NCI-H82 (cell line): ENCODE results near the gene TRAPPC12.
"Not testable (repeated sequence)": the region's sequence is repeated elsewhere in the genome, so short reads cannot be mapped to it uniquely, and the experiment has no call there.

Source experiments
- DNase-seq: peaks from one replicate; lab custom pipeline; 2025; lab: John Stamatoyannopoulos, UW

The TRAPPC12 gene

DNA sequence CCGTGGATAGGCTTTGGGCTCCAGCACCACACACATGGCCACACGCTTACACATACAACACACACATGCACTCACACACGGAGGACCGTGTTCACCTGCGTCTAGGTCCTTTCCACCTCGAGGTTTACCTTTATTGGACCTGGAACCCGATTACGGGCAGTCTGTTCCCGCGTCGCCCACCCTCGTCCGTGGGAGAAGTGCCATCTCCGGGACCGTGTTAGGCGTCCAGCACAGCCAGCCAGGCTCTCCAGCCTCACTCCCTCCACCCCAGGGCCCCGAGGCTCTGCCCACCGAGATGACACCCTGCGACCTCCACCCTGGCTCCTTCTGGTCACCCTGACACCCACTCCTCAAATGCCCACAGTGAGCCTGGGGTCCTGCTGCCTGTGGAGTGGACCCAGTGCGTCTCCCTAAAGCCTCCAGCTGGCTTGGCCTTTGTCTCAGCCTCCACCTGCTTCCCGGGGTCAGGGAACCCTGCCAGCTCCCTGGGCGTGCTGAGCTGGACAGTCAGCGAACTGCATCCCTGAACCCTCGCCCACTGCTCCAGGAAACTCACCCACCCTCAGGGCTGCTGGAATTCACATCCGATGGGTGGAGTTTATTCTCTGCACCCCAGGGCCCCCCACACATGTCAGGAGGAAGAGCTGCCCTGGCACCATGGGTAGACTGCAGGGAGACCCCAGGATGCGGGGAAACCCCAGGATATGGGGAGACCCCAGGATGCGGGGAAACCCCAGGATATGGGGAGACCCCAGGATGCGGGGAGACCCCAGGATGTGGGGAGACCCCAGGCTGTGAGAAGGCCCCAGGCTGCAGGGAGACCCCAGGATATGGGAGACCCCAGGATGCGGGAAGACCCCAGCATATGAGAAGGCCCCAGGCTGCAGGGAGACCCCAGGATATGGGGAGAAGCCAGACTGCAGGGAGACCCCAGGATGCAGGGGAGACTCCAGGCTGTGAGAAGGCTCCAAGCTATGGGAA, 106.8 kb downstream of the TRAPPC12 start:
- DNase-seq = no peak

DNA sequence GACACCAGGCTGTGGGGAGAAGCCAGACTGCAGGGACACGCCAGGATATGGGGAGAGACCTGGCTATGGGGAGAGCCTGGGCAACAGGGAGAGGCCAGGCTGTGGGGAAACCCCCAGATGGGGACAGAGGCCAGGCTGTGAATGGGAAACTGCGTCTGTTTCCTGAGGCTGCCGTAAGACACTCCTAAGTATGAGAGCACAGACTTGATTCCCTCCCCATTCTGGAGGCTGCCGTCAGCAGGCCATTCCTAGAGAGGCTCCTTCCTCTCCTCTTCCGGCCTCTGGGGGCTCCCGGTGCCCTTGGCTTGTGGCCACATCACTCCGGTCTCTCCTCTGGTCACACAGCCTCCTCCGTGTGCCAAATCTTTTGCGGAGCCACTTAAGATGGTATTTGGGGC, 107.5 kb downstream of the TRAPPC12 start:
- DNase-seq = no peak

DNA sequence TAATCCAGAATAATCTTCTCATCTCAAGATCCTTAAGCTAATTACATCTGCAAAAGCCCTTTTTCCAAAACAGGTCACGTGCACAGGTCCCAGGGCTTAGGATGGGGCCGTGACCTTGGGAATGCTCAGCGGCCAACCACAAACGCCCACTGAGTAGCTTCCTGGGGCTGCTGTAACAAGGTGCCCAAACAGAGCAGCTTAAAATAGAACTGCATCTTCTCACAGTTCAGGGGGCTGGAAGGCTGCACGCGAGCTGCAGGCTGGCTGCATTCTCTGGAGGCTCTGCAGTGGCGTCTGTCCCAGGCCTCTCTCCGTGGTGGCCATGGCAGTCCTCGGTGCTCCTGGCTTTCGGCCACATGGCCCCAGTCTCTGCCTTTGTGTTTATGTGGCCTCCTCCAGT, 107.9 kb downstream of the TRAPPC12 start:
- DNase-seq = peak; percentile 95

DNA sequence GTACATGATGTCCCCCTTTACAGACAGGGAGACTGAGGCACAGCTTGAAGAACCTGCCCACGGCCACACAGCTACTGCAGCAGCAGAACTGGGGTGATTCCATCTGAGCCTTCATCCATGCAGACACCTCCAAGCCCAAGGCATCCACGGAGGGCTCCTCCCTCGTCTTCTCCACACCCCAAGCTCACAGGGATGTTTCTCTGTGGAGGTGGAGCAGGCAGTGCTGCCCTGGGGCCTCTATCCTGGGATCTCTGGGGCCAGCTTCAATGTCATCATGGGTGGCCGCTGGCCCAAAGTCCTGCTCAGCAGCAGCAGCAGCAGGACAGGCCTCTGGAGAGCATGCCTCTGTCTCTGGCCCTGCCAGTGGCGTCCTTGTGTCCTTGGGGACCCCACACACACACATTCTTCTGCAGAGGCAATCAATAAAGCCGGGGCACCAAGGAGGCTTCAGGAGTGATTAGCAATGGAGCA, 108.6 kb downstream of the TRAPPC12 start:
- DNase-seq = peak; percentile 74

DNA sequence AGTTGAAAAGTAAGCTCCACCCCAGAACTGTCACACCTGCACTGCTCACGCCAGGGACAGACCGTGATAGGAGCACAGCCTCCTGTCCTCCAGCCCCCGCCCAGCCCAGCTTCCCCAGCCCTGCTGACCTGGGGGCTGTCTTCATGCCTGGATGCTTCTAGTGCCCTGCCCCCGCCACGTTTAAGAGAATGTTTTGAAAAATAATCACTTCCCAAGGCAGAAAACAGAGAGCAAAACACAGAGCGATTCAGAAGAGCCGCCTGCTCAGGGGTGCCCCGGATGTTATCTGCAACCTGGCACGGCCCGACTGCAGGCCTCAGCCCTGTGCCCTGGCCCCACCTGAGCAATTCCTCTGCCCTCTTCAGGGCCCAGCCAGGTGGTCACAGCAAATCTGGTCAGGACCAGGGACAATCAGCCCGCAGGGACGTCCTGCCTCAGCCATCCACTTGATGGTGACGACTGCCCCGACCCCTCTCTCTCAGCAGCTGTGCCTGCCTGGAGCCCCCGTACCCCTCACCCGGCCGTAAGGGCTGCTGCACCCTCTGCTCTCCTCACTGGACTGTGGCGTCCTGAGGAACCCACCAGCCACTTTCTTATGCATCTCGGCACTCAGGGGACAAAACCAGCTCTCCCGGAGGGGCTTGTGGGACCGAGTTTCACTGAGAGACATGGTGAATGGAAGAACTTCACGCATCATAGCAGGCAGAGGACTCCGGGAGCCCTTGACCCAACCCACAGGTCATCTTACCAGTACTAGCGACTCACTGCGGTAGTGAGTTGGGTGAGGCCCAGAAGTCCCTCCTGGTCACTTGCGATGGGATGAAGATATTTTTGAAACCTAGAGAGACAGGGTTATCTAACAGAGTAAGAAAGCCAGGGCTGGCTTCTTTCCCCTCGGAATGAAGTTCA, 109.6 kb downstream of the TRAPPC12 start:
- DNase-seq = peak; percentile 82

DNA sequence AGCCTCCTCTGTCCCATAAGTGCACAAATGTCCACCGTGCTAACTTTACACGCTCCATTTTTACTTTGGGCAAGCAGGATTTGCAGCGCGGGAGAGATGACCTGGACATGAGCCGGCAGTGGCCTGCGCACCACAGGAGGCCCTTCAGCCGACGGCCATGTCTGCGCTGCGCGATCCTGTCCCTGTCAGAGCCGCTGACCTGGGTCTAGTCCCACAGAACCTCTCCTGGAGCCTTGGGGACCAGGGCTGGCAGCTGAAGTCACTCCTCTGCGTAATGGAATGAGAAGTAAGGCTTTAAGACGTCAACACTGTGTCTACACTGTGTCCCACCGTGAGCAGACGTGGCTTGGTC, 110.2 kb downstream of the TRAPPC12 start:
- DNase-seq = no peak

DNA sequence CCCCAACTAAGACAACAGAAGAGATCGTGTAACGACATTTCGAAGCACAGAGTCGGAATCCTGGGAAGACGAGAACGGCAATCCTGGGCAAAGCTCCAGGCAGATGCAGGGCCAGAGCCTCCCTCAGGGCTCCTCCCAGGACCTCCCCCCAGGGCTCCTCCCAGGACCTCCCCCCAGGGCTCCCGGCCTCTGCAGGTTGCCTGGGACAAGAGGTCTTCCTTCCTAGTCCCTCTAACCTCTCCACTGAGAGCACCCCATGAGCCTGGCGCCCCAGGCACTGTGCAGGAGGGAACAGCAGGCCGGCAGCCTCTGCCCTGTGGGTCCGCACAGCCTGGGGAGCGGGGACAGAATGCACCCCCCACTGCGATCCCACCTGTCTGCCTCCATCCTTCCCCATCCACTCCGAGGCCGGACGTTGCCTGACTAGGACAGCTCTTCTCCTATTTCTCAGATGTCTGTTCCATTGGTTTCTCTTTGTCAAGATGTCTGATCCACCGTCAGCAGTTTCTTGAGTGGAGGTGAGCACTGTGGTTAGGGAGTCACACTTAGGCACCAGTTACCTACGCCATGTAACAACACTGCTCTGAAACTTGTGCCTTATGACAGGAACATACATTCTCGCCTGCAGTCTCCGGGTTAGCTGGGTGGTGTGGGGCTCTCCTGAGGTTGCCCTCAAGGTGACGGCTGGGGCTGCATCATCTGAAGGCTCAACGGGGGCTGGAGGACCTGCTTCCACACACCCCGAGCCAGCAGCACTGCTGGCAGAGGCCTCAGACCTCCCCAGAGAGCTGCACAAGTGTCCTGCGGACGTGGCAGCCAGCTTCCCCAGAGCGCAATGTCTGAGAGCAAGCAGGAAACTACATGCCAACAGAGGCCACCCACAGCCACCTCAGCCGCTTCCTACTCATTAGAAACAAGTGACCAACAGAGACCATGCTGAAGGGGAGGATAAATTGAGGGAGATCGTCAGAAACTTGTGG, 111.0 kb downstream of the TRAPPC12 start:
- DNase-seq = no peak

DNA sequence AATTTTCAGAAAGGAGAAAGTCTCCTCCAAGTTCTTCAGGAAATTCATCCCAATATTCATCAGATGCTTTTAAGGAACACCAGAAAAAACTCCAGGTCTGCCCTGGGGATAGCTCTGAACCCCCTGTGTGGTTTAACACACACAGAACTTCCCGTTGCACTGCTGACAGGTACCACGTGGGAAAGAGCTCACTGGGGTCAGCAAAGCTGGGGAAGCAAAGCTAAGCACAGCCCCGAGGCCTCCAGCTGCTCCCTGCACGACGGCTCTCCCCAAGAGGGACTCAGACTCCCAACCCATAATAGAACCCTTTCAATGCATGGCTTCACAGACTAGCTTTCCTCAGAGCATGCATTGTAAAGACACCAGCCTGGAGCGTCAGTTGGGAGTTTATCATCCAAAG, 111.8 kb downstream of the TRAPPC12 start:
- peak; percentile 35 for DNase-seq

DNA sequence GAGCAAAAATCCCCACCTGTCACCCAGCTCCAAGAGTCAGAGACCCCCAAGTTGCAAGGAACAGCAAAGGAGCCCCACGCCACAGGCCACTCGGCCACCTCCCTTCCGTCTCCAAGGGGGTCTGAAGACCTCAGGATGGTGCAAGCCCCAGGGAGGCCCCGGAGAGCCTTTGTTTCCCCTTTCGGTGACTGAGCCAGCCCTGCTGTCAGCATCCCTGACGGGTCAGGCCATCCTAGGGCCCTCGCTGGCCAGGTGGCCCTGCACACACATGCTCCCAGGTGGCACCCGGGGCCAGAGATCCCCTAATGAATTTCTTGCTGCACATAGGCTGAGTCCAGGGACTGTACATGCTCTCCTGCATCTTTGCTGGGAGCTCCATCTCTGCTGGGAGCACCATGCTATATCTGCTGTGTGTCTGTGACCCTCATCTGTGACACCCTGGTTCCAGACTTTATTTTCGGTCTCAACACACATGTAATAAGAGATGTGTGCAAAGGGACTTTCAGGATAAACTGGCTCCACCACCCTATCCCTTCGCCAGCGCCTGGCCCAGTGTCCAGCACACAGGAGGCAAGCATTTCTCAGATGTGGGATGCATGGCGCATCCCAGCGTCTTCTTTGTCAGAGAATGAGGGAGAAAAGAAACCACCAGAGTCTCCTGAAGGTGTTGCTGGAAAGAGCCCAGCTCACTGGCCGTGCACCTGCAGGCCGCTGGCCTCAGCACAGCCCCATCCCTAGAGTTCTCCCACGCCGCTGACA, 112.4 kb downstream of the TRAPPC12 start:
- DNase-seq = no peak

DNA sequence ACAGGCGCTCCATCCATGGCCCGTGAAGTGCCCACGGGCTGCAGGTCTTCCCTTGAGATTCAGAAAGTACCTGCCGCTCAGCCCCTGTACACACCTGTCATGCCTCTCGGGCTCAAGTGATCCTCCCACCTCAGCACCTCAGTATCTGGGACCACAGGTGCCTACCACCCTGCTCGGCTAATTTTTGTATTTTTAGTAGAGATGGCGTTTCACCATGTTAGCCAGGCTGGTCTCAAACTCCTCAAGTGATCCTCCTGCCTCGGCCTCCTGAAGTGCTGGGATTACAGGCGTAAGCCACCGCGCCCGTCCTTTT, 112.9 kb downstream of the TRAPPC12 start:
- not testable (repeated sequence) for DNase-seq

DNA sequence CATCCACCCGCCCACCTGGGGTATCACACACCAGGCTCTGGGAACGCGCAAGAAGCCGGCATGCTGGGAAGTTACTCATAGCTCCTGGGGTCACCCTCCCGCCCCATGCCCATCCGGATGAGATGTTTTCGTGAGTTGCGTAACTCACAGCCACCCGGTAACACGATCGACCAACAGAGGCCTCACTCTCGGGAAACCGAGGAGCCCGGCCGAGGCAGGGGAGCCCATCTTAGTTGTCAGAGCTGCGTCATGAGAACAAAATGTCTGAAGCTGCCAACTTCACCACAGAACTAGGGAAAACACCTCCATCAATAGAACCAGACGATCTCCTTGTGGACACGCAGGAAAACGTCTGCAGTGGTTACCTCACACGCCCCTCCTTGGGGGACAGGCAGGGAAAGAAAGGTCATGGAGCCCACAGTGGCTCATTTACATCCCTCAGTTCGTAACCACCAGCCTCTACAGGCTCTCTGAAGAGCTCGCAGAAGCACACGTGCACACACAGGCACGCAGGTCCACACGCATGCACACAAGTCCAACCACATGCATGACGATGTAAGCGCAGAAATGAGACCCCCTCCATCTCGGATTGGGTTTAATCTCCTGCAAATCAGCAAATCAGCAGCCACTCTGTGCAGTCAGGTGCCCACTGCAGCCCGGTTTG, 113.6 kb downstream of the TRAPPC12 start:
- no peak for DNase-seq

DNA sequence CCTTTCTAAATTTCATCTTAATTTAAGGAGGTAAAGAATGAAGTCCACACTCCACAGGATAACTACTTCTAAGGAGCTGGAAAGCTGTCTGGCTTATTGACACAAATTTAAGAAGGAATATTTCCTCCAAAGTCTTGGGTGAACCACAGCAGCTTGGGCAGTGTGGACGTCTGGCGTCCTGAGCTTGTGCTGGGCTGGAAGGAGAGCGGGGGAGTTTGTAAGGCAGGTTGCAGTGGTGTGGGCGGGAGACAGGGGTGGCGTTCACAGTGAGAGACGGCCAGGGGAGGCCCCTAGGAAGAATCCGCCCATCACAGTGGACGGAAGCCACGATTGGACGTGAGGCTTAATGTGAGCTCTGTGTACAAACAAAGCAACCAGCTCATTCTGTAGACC, 114.1 kb downstream of the TRAPPC12 start:
- peak; percentile 79 for DNase-seq

DNA sequence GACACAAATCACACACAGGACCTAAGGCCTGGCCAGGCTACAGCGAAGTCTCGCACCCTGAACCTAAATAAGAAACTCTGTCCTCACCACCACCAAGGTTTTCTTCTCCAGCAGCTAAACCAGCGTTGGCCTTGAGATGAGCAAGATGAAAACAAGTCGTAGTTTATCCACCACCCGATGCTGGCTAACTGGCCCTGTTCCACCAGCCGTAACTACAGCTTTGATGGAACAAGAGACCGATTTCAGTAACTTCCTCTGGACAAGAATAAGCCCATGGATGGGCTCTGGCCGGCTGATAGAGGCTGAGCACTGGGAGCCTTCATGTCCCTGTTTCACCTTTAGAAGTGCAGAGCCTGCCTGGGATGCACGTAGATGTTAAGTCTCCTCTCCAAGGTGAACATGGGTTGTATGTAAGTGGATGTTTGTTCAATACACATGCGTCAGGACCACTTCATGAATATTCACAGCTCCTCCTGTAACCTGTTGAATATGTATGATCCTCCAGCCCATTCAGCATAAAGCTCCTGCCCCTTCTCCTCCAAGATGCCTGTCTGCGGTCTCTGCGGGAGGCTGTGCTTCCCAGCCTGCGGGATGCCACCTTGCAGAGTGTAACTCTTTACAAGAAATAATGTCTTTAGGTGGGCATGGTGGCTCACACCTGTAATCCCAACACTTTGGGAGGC, 115.6 kb downstream of the TRAPPC12 start:
- no peak for DNase-seq

DNA sequence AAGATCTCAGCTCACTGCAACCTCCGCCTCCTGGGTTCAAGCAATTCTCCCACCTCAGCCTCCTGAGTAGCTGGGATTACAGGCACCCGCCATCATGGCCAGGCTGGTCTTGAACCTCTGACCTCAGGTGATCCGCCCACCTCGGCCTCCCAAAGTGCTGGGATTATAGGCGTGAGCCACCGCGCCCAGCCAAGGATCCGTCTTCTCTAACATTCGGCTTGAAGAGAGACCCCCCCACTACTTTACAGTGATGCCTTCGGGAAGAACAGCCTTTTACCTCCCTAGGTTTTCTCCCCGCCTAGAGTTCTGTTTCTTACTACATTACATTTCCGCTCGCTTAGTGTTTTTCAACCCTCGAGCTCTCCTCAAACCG, 117.2 kb downstream of the TRAPPC12 start:
- not testable (repeated sequence) for DNase-seq

DNA sequence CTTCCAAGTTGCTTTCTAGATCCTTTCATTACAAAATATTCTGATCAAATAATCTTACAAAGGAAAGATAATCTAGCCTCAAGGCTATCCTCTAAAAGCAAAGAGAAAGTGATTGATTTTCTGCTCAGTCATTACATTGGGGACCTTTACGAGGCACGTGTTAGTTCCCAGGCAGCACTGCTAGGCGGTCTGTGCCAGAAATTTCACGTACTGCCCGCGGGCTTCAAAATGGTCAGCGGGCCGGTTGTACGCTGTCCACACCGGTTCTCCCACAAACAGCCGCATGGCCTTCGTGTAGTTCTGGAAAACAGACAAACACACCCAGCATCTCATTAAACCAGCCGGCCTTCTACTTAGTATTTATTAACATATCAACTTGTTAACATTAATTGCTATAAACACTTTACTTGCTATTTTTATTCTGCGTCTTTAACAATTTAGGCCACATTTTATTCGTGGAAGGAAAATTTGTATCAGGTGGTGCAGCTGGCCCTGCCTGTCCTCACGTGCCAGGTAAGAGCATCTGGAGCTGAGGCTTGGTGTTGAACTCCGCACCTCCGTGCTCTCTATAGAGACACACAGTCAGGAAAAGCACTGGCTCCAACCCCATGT, 119.4 kb downstream of the TRAPPC12 start:
- no peak for DNase-seq

DNA sequence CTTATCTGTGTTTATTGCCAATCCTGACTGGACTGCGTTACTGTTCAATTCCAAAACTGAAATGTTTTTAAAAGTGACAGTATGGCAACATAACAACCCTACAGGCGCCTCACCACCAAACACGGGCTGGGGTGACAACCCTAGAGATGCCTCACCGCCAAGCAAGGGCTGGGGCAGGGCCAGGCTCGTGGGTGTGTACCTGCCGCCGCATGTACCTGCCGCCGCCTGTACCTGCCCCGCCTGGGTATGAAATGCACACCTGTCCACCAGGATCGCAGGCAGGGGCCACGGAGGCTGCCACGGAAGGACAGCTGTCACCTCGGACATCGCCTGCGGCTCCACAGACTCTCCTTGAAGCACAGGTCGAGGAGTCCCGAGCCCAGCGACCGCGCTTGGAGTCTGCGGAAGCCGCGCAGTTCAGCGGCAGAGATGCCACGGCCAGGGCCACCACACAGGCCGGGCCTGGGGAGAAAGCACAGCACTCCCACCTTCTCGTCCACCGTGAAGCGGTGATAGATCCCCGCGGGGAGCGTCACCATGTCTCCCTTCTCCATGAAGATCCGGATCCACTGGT, 120.9 kb downstream of the TRAPPC12 start:
- DNase-seq = no peak

DNA sequence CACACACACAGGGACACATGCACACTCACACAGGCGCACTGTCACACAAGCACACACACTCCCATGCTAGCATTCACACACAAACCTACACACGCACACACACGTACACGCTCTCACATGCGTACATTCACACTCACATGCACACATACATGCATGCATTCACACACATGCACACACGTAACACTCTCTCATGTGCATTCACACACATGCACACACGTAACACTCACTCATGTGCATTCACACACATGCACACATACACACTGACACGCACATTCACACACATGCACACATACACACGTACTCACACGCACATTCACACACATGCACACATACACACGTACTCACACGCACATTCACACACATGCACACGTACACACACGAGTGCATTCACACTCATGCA, 123.6 kb downstream of the TRAPPC12 start:
- no peak for DNase-seq

DNA sequence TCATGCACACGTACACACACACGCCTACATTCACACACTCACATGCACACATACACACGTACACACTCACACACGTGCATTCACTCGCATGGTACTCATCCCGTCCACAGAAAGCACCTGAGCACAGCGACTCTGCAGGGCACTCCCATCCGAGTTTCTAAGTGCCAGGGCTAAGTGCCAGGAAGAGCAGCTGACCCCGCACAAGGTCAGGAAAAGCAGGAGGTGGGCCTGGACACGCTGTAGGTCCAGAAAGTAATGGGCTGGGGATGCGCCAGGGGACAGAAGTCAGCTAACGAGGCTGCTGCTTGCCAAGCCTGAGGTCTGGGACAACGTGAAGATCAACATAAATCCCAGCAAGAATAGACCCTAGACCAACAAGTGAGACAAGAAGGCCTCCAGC, 124.0 kb downstream of the TRAPPC12 start:
- no peak for DNase-seq

DNA sequence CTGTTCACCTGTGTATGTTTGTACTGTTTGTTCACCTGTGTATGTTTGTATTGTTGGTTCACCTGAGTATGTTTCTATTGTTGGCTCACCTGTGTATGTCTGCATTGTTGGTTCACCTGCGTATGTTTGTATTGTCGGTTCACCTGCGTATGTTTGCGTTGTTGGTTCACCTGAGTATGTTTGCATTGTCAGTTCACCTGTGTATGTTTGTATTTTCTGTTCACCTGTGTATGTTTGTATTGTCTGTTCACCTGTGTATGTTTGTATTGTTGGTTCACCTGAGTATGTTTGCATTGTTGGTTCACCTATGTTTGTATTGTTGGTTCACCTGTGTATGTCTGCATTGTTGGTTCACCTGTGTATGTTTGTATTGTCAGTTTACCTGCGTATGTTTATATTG, 125.2 kb downstream of the TRAPPC12 start:
- no peak for DNase-seq
